ENCODE data around the gene ACER1.

DNA sequence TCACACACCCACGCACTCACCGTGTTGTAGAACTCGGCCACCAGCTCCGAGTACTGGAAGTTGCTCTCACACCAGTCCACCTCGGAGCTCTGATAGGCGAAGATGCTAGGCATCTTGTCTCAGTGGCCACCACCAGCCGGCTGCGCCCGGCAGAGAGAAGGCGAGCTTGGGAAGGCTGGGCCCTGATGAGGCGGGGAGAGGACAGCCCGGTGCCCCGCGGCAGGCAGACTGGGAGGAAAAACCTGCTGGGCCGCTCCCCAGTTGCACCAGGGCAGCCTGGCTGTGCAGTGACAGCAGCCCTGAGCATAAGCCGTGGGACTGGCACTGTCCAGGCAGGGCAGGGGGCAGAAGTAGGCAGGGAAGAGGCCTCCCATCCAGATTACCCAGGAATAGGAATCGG lies at the start of gene ACER1:
- no peak for TF ChIP-seq TAF1 (IDR thresholded peaks at IDR 0.05; ENCODE audit: low read depth, low read length)
- TF ChIP-seq POLR2AphosphoS5 (IDR thresholded peaks at IDR 0.05; ENCODE audit: low read depth, low read length): no peak
- TF ChIP-seq POLR2A (IDR thresholded peaks at IDR 0.05; ENCODE audit: low read depth, low read length): no peak
- no peak for TF ChIP-seq SPI1 (IDR thresholded peaks at IDR 0.05; ENCODE audit: low read depth, low read length)
